CD4-positive, alpha-beta T cell (primary cell): ENCODE data around the gene DNAJC15. TPM values are rescaled to one million over a fixed set of nuclear protein-coding genes. Genes with fewer than 3 reads are reported as not detected.

Experiments
- ATAC-seq: fragments of 200-7000 bp; cut with Tn5 transposase; one replicate; pipeline ENCODE4 v1.10.0; 2022; ENCODE audit warnings: mild to moderate bottlenecking; ENCODE audit not compliant: poor library complexity
- CTCF ChIA-PET: fragments of 350-600 bp; sonication (Branson Sonifier 250); formaldehyde crosslinking; loops from one replicate; lab custom pipeline; 2021; ENCODE audit warnings: antibody characterized with exemption, inconsistent platforms; lab: Charles Lee
- POLR2A ChIA-PET: fragments of 350-600 bp; sonication (Branson Sonifier 250); formaldehyde crosslinking; loops from one replicate; lab custom pipeline; 2021; ENCODE audit warnings: antibody characterized with exemption, inconsistent platforms; lab: Charles Lee
- DNase-seq, 14 experiments: peaks; one replicate each; pipeline ENCODE4 v3.0.0-alpha.2; 2013 to 2020; ENCODE audit warnings: mixed read lengths in 2 of 14
- H3K27ac ChIP-seq, 2 donors: one replicate each; pipeline versions ENCODE4 v1.5.1 to v1.7.0; 2013; ENCODE audit warnings: low read length in 2 of 2, low read depth in 1 of 2, mild to moderate bottlenecking in 1 of 2
- H3K27me3 ChIP-seq, 2 experiments: 1 replicate in 1 of 2; 2 replicates in 1 of 2; pipeline versions ENCODE4 v1.6.1 to v1.7.0; 2013; ENCODE audit warnings: low read length in 2 of 2, control low read depth in 1 of 2, mild to moderate bottlenecking in 1 of 2, moderate library complexity in 1 of 2; ENCODE audit not compliant: insufficient read depth in 2 of 2, control insufficient read depth in 1 of 2
- H3K36me3 ChIP-seq: one replicate; pipeline ENCODE4 v1.6.1; 2013; ENCODE audit warnings: low read length, control low read depth; ENCODE audit not compliant: insufficient read depth
- H3K4me1 ChIP-seq: one replicate; pipeline ENCODE4 v1.6.1; 2013; ENCODE audit warnings: low read length, control low read depth; ENCODE audit not compliant: insufficient read depth
- H3K4me3 ChIP-seq: one replicate; pipeline ENCODE4 v1.5.1; 2013; ENCODE audit warnings: mild to moderate bottlenecking, low read length, moderate library complexity
- H3K9me3 ChIP-seq, 2 experiments: 1 replicate in 1 of 2; 2 replicates in 1 of 2; pipeline versions ENCODE4 v1.6.1 to v1.7.0; 2013; ENCODE audit warnings: low read length in 2 of 2, mild to moderate bottlenecking in 2 of 2, control low read depth in 1 of 2, moderate library complexity in 1 of 2; ENCODE audit not compliant: control insufficient read depth in 1 of 2, insufficient read depth in 1 of 2
- H3K27ac Mint-ChIP-seq: one replicate; pipeline ENCODE4 v1.8.0; 2020; ENCODE audit warnings: mixed read lengths
- H3K27me3 Mint-ChIP-seq: one replicate; pipeline ENCODE4 v1.8.0; 2021; ENCODE audit warnings: mixed read lengths
- H3K36me3 Mint-ChIP-seq: one replicate; pipeline ENCODE4 v1.8.0; 2021; ENCODE audit warnings: low read depth, mixed read lengths
- H3K4me1 Mint-ChIP-seq: one replicate; pipeline ENCODE4 v1.8.0; 2021; ENCODE audit warnings: low read depth, mixed read lengths
- H3K4me3 Mint-ChIP-seq: one replicate; pipeline ENCODE4 v1.8.0; 2020; ENCODE audit warnings: mild to moderate bottlenecking, mixed read lengths
- H3K9me3 Mint-ChIP-seq: one replicate; pipeline ENCODE4 v1.8.0; 2020; ENCODE audit warnings: mixed read lengths
- intact Hi-C, 2 experiments: fragments of 100-400 bp; cut with DNase I in 1 of 2; cut with micrococcal nuclease in 1 of 2; formaldehyde crosslinking; loops; one replicate each; pipeline versions ENCODE4 v1.15.1 to v1.9.0; 2023 to 2025; cut with DNase I, micrococcal nuclease
- total RNA-seq, 174 experiments: library from RNA in 2 of 174; stranded (reverse) in 2 of 174; gene quantifications; one replicate each; pipeline ENCODE4 v1.2.3 and lab custom pipeline; 2021 to 2026
- TF ChIP-seq, protein P1 (sequence below): fragments of 200-600 bp; IDR thresholded peaks from one replicate; pipeline ENCODE4 v1.8.0; 2022; ENCODE audit warnings: antibody characterized with exemption, mild to moderate bottlenecking

DNAJC15 gene
- total RNA-seq, 2 experiments from 2014 or later, result 6.8 to 7.6 TPM

DNA sequence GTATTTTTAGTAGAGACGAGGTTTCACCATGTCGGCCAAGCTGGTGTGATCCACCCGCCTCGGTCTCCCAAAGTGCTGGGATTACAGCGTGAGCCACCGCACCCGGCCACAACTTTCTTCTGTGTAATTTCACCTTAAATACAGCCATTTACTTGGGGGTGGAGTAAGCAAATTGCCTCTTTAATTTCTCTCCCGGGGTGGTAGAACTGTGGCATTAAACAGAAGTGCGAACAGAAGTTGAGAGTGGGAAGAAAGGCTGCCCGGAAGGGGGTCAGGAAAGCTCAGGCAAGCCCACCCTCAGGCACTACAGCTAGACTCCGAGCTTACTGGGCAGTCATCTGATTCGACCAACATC is 475 bp upstream of the DNAJC15 start:
- H3K4me1 ChIP-seq, result peaks cover 24% of the 10 kb centered on the region
- intact Hi-C loops, result loop anchor here (1.0 to 5.0 kb wide), 5 partner anchors 31 to 53 kb away; partner anchors contain the start of gene EPSTI1 (in 1 of the 2)
- H3K27me3 ChIP-seq, result no peaks in the 10 kb centered on the region
- no peak for DNase-seq
- CTCF ChIA-PET, result interaction anchor here (0.9 to 1.5 kb wide), 2 partner anchors 35 to 53 kb away, joined by 3 to 5 read pairs; no protein-coding TSS in a partner anchor
- H3K4me1 Mint-ChIP-seq, result peaks cover 34% of the 10 kb centered on the region
- H3K27ac ChIP-seq, result peak overlapping the region in 1 of 2 donors; percentile 52
- peak overlapping the region; percentile 96 for H3K27ac Mint-ChIP-seq
- peak overlapping the region; percentile 89 for H3K4me3 ChIP-seq
- peaks cover 20% of the 10 kb centered on the region for H3K36me3 Mint-ChIP-seq
- POLR2A ChIA-PET, result interaction anchor here (1.6 to 4.8 kb wide), 7 partner anchors 8 to 63 kb away, joined by 3 to 82 read pairs (median 9); partner anchors contain the start of gene EPSTI1
- peaks cover 3% of the 10 kb centered on the region for H3K36me3 ChIP-seq
- H3K9me3 Mint-ChIP-seq, result no peaks in the 10 kb centered on the region
- H3K9me3 ChIP-seq, result no peaks in the 10 kb centered on the region
- TF ChIP-seq, protein P1, sequence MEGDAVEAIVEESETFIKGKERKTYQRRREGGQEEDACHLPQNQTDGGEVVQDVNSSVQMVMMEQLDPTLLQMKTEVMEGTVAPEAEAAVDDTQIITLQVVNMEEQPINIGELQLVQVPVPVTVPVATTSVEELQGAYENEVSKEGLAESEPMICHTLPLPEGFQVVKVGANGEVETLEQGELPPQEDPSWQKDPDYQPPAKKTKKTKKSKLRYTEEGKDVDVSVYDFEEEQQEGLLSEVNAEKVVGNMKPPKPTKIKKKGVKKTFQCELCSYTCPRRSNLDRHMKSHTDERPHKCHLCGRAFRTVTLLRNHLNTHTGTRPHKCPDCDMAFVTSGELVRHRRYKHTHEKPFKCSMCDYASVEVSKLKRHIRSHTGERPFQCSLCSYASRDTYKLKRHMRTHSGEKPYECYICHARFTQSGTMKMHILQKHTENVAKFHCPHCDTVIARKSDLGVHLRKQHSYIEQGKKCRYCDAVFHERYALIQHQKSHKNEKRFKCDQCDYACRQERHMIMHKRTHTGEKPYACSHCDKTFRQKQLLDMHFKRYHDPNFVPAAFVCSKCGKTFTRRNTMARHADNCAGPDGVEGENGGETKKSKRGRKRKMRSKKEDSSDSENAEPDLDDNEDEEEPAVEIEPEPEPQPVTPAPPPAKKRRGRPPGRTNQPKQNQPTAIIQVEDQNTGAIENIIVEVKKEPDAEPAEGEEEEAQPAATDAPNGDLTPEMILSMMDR, result no peak
- peak overlapping the region; percentile 92 for H3K4me3 Mint-ChIP-seq
- no peaks in the 10 kb centered on the region for H3K27me3 Mint-ChIP-seq
- ATAC-seq, result no peak

- Mint-ChIP-seq H3K27ac (no peak overlapping the region), H3K9me3 (no peaks in the 10 kb centered on the region), H3K4me1 (peaks cover 61% of the 10 kb centered on the region), H3K36me3 (peaks cover 37% of the 10 kb centered on the region), H3K27me3 (no peaks in the 10 kb centered on the region), H3K4me3 (peak overlapping the region; percentile 32)
- TF ChIP-seq, protein P1, result no peak
- Histone ChIP-seq H3K36me3 (peaks cover 8% of the 10 kb centered on the region), H3K9me3 (no peaks in the 10 kb centered on the region), H3K4me3 (no peak overlapping the region), H3K4me1 (peaks cover 24% of the 10 kb centered on the region), H3K27ac (no peak overlapping the region), H3K27me3 (no peaks in the 10 kb centered on the region)
- intact Hi-C loops, result no loop called here
- ATAC-seq (no peak), DNase-seq (no peak)
- ChIA-PET POLR2A (no interaction called here), CTCF (no interaction called here)
Observed at GRCh38 chr13:43026262-43026661, 2.9 kb downstream of the DNAJC15 start.

- peaks cover 64% of the 10 kb centered on the region for H3K36me3 Mint-ChIP-seq
- Histone ChIP-seq H3K9me3 (no peaks in the 10 kb centered on the region), H3K4me1 (peaks cover 2% of the 10 kb centered on the region), H3K27ac (no peak overlapping the region), H3K27me3 (no peaks in the 10 kb centered on the region), H3K36me3 (peaks cover 8% of the 10 kb centered on the region), H3K4me3 (no peak overlapping the region)
- intact Hi-C loops, result no loop called here
- ChIA-PET POLR2A (interaction anchor here (1.3 kb wide), 1 partner anchor 39 kb away, joined by 6 read pairs; the partner anchor contains the start of gene EPSTI1), CTCF (no interaction called here)
- no peak for DNase-seq
- H3K9me3 Mint-ChIP-seq, result no peaks in the 10 kb centered on the region
- no peak overlapping the region for H3K27ac Mint-ChIP-seq
- ATAC-seq, result no peak
- H3K4me1 Mint-ChIP-seq, result peaks cover 72% of the 10 kb centered on the region
- no peaks in the 10 kb centered on the region for H3K27me3 Mint-ChIP-seq
- H3K4me3 Mint-ChIP-seq, result no peak overlapping the region
- TF ChIP-seq, protein P1, result no peak
Observed at GRCh38 chr13:43030548-43030947, 7.2 kb downstream of the DNAJC15 start.
